Measurements from ENCODE around the gene NCOA1. TPM values are rescaled to one million over a fixed set of nuclear protein-coding genes. Genes with fewer than 3 reads are reported as not detected.

Gene NCOA1
- total RNA-seq, 1 experiment from 2014 or later, result 11.6 TPM

DNA sequence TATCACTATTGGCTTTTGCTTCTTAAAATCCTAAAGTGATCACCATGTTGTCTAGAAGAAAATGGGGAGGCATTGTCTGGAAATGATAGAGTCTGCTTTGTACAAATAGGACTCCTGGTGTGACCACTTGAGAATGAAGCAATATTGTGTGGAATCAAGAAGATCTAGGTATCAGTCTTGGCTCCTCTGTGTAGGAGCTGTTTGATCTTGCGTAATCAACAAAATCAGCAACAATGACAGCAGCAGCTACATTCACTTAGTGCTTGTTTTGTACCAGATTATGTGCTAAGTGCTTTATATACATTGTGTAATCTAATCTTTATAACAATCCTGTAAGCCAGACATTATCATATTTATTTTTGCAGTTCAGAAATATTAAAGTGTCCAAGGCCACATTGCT lies 17.8 kb downstream of the NCOA1 start:
- Histone ChIP-seq H3K4me1 (replicated peaks; ENCODE audit: insufficient read depth) (no peaks in the 10 kb centered on the region), H2AFZ (no peak overlapping the region), H3K36me3 (ENCODE audit: low read depth) (no peaks in the 10 kb centered on the region), H3K27me3 (ENCODE audit: insufficient read depth, low read depth) (no peaks in the 10 kb centered on the region), H3K79me2 (ENCODE audit: low read depth) (peaks cover 9% of the 10 kb centered on the region; the same call in 1 of the 2 replicates), H3K9me3 (ENCODE audit: insufficient read depth, low read depth) (no peaks in the 10 kb centered on the region), H3K27ac (no peak overlapping the region), H4K20me1 (ENCODE audit: insufficient read depth) (no peaks in the 10 kb centered on the region), H3F3A (ENCODE audit: insufficient read depth, low read depth) (no peaks in the 10 kb centered on the region), H3K4me3 (no peak overlapping the region), H3K4me2 (no peak overlapping the region), H3K9me2 (ENCODE audit: insufficient read depth) (0 out of 2 replicates have a peak, but pooled peaks cover 4% of the 10 kb centered on the region)
- no peak for DNase-seq
- CTCF ChIA-PET, result no interaction called here
- TF ChIP-seq EZH2 (IDR thresholded peaks at IDR 0.05; ENCODE audit: low read depth) (no peak), CTCF (conservative IDR thresholded peaks at IDR 0.05) (no peak)
- intact Hi-C loops (cut with micrococcal nuclease; ENCODE audit: unreplicated experiment), result no loop called here
- POLR2A ChIA-PET (ENCODE audit: unreplicated experiment), result no interaction called here
- no TSS peak for BruUV-seq (replicated peaks)

DNA sequence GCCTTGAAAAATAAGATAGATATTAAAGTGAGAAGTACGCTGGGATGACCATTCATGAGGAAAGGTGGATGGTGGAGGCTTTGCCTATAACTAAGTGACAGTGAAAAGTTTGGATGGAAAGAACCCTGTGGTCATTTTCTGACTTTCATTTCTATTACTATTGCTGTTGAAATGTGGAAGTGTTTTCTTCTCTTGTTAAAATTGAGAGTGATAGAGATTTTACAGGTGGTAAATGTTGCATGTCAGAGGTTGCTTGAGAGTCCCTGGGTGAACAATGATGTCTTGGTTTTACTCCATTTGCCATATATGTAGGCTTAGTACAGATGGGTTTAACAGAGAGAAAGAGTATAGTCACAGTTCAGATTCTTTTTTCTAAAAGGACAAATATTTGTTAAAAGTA lies 18.4 kb downstream of the NCOA1 start:
- Histone ChIP-seq H3K36me3 (ENCODE audit: low read depth) (no peaks in the 10 kb centered on the region), H3K4me1 (replicated peaks; ENCODE audit: insufficient read depth) (no peaks in the 10 kb centered on the region), H3K27me3 (ENCODE audit: insufficient read depth, low read depth) (no peaks in the 10 kb centered on the region), H3K79me2 (ENCODE audit: low read depth) (peaks cover 9% of the 10 kb centered on the region; the same call in 1 of the 2 replicates), H2AFZ (no peak overlapping the region), H3F3A (ENCODE audit: insufficient read depth, low read depth) (no peaks in the 10 kb centered on the region), H4K20me1 (ENCODE audit: insufficient read depth) (no peaks in the 10 kb centered on the region), H3K9me3 (ENCODE audit: insufficient read depth, low read depth) (no peaks in the 10 kb centered on the region), H3K4me3 (no peak overlapping the region), H3K4me2 (no peak overlapping the region), H3K27ac (no peak overlapping the region), H3K9me2 (ENCODE audit: insufficient read depth) (0 out of 2 replicates have a peak, but pooled peaks cover 4% of the 10 kb centered on the region)
- ChIA-PET POLR2A (ENCODE audit: unreplicated experiment) (no interaction called here), CTCF (no interaction called here)
- no TSS peak for BruUV-seq (replicated peaks)
- TF ChIP-seq CTCF (conservative IDR thresholded peaks at IDR 0.05) (no peak), EZH2 (IDR thresholded peaks at IDR 0.05; ENCODE audit: low read depth) (no peak)
- intact Hi-C loops (cut with micrococcal nuclease; ENCODE audit: unreplicated experiment), result no loop called here
- no peak for DNase-seq

DNA sequence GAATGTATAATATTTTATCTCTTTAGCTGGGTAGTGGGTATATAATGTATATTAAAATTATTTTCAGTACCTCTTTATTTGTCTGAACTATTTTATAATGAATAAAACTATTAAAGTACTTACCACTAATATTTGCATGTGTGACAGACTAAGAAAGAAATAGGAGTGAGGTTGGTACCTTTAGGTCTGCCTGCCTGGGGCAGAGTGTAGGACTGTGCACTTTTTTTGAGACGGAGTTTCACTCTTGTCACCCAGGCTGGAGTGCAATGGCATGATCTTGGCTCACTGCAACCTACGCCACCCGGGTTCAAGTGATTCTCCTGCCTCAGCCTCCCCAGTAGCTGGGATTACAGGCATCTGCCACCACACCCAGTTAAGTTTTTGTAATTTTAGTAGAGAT lies 18.8 kb downstream of the NCOA1 start:
- Histone ChIP-seq H3K79me2 (ENCODE audit: low read depth) (peaks cover 9% of the 10 kb centered on the region; the same call in 1 of the 2 replicates), H4K20me1 (ENCODE audit: insufficient read depth) (no peaks in the 10 kb centered on the region), H3K27me3 (ENCODE audit: insufficient read depth, low read depth) (no peaks in the 10 kb centered on the region), H2AFZ (no peak overlapping the region), H3K9me2 (ENCODE audit: insufficient read depth) (0 out of 2 replicates have a peak, but pooled peaks cover 1% of the 10 kb centered on the region), H3F3A (ENCODE audit: insufficient read depth, low read depth) (no peaks in the 10 kb centered on the region), H3K9me3 (ENCODE audit: insufficient read depth, low read depth) (no peaks in the 10 kb centered on the region), H3K27ac (no peak overlapping the region), H3K4me3 (no peak overlapping the region), H3K4me2 (no peak overlapping the region), H3K4me1 (replicated peaks; ENCODE audit: insufficient read depth) (peaks cover under 1% of the 10 kb centered on the region; the same call in 1 of the 2 replicates), H3K36me3 (ENCODE audit: low read depth) (no peaks in the 10 kb centered on the region)
- ChIA-PET POLR2A (ENCODE audit: unreplicated experiment) (no interaction called here), CTCF (no interaction called here)
- intact Hi-C loops (cut with micrococcal nuclease; ENCODE audit: unreplicated experiment), result no loop called here
- no TSS peak for BruUV-seq (replicated peaks)
- DNase-seq, result no peak
- TF ChIP-seq EZH2 (IDR thresholded peaks at IDR 0.05; ENCODE audit: low read depth), result no peak
- no peak for TF ChIP-seq CTCF (conservative IDR thresholded peaks at IDR 0.05)
